Bronchial epithelial cell (primary cell): ENCODE measurements around the gene DNAL1. TPM values are rescaled to one million over a fixed set of nuclear protein-coding genes. Genes with fewer than 3 reads are reported as not detected.
"Not testable (repeated sequence)": the region's sequence is repeated elsewhere in the genome, so short reads cannot be mapped to it uniquely, and the experiment has no call there.

Source experiments
- DNase-seq: peaks from one replicate; pipeline ENCODE4 v3.0.0-alpha.2; 2010; ENCODE audit warnings: low read depth
- FAIRE-seq: peaks from 2 replicates; lab custom pipeline; 2011; peaks lifted over from hg19 to GRCh38; lab: Jason Lieb, UNC
- H3K27me3 ChIP-seq: 2 replicates; pipeline ENCODE4 v1.5.1; 2011; ENCODE audit warnings: low read length; ENCODE audit not compliant: control insufficient read depth, insufficient read depth
- H3K36me3 ChIP-seq: 2 replicates; pipeline ENCODE4 v1.5.1; 2011; ENCODE audit warnings: low read length; ENCODE audit not compliant: control insufficient read depth, insufficient read depth
- H3K4me3 ChIP-seq: 2 replicates; pipeline ENCODE4 v1.5.1; 2011; ENCODE audit warnings: mild to moderate bottlenecking, low read depth, low read length, control low read depth
- CTCF ChIP-seq: IDR thresholded peaks from 2 replicates; pipeline ENCODE4 v1.5.1; 2011; ENCODE audit warnings: mild to moderate bottlenecking, moderate library complexity, low read length, control low read depth, inconsistent platforms; ENCODE audit not compliant: insufficient read depth, severe bottlenecking
- total RNA-seq: library from RNA; depleted of rRNA; stranded (reverse); fragments of >200 nt; gene quantifications from 2 replicates; pipeline ENCODE4 v1.2.1, GENCODE V29; 2014

Gene DNAL1
- total RNA-seq, 1 donor from 2014 or later = 5.8 TPM

- Histone ChIP-seq H3K27me3 (no peaks in the 10 kb centered on the region), H3K36me3 (no peaks in the 10 kb centered on the region), H3K4me3 (no peak overlapping the region)
- no peak for TF ChIP-seq CTCF
- FAIRE-seq (no peak), DNase-seq (no peak)
These were observed 6.2 kb downstream of the DNAL1 start for GRCh38 chr14:73651005-73651404.

- no peak for TF ChIP-seq CTCF
- Histone ChIP-seq H3K36me3 (no peaks in the 10 kb centered on the region), H3K4me3 (no peak overlapping the region), H3K27me3 (no peaks in the 10 kb centered on the region)
- DNase-seq (no peak), FAIRE-seq (no peak)
These were observed 11.1 kb downstream of the DNAL1 start for GRCh38 chr14:73655851-73656250.

- not testable (repeated sequence) for DNase-seq, H3K4me3 ChIP-seq, H3K27me3 ChIP-seq, H3K36me3 ChIP-seq, FAIRE-seq
These were observed 14.4 kb downstream of the DNAL1 start for GRCh38 chr14:73659202-73659601.

GRCh38 chr14:73660511-73660910, 15.7 kb downstream of the DNAL1 start:
- no peak for TF ChIP-seq CTCF
- Histone ChIP-seq H3K27me3 (no peaks in the 10 kb centered on the region), H3K4me3 (no peak overlapping the region), H3K36me3 (no peaks in the 10 kb centered on the region)
- FAIRE-seq = no peak
- no peak for DNase-seq

GRCh38 chr14:73661872-73662271, 17.1 kb downstream of the DNAL1 start:
- DNase-seq (no peak), FAIRE-seq (no peak)
- Histone ChIP-seq H3K36me3 (no peaks in the 10 kb centered on the region), H3K4me3 (no peak overlapping the region), H3K27me3 (no peaks in the 10 kb centered on the region)
- TF ChIP-seq CTCF = no peak

GRCh38 chr14:73662487-73662943, 17.7 kb downstream of the DNAL1 start:
- FAIRE-seq = peak; percentile 96
- DNase-seq = peak; percentile 93
- no peaks in the 10 kb centered on the region for H3K36me3 ChIP-seq
- H3K4me3 ChIP-seq = no peak overlapping the region
- H3K27me3 ChIP-seq = no peaks in the 10 kb centered on the region
- peak; percentile 64 for TF ChIP-seq CTCF
